GM12865 (cell line): Measurements from ENCODE around the gene ACER1.

Source experiments
- DNase-seq: peaks from one replicate; pipeline ENCODE4 v3.0.0; 2010; ENCODE audit warnings: low read depth
- H3K4me3 ChIP-seq: 2 replicates; pipeline ENCODE4 v1.5.1; 2011; ENCODE audit warnings: mild to moderate bottlenecking, low read depth, low read length, control low read depth
- CTCF ChIP-seq: IDR thresholded peaks from 2 replicates; pipeline ENCODE4 v1.5.1; 2011; ENCODE audit warnings: low read length, control low read depth, low read depth, inconsistent platforms; ENCODE audit not compliant: insufficient read depth; ENCODE audit errors: missing control alignments

ACER1 gene

GRCh38 chr19:6278740-6279619, 54.4 kb downstream of the ACER1 start:
- H3K4me3 ChIP-seq, result peak overlapping the region; percentile 81

GRCh38 chr19:6278051-6278450, 55.4 kb downstream of the ACER1 start:
- no peak for DNase-seq
- no peak overlapping the region; the same call in none of the 2 replicates for H3K4me3 ChIP-seq
- TF ChIP-seq CTCF, result no peak

More at GRCh38 chr19:6278740-6279619, 54.4 kb downstream of the ACER1 start:
- no peak for TF ChIP-seq CTCF
- DNase-seq, result peak; percentile 17

GRCh38 chr19:6276447-6276846, 57.0 kb downstream of the ACER1 start:
- TF ChIP-seq CTCF, result no peak
- H3K4me3 ChIP-seq, result no peak overlapping the region
- no peak for DNase-seq

GRCh38 chr19:6275170-6275744, 58.2 kb downstream of the ACER1 start:
- no peak for DNase-seq
- TF ChIP-seq CTCF, result no peak
- no peak overlapping the region for H3K4me3 ChIP-seq

- no peak for DNase-seq
- no peak for TF ChIP-seq CTCF
- no peak overlapping the region for H3K4me3 ChIP-seq
Measured at GRCh38 chr19:6274756-6275155, 58.7 kb downstream of the ACER1 start.

- no peak overlapping the region for H3K4me3 ChIP-seq
- TF ChIP-seq CTCF, result no peak
- DNase-seq, result no peak
Measured at GRCh38 chr19:6273701-6274601, 59.5 kb downstream of the ACER1 start.
